Tibial nerve (tissue), 4 donors: ENCODE data around the gene NAA60. TPM values are rescaled to one million over a fixed set of nuclear protein-coding genes. Genes with fewer than 3 reads are reported as not detected.
"Not testable (repeated sequence)": the region's sequence is repeated elsewhere in the genome, so short reads cannot be mapped to it uniquely, and the experiment has no call there.

Source experiments
- DNase-seq, 2 donors: peaks; one replicate each; pipeline ENCODE4 v3.0.0-alpha.2; 2019; ENCODE audit warnings: low spot score in 2 of 2
- H3K27ac ChIP-seq, 4 donors: fragments of 200-600 bp; sonication (generic) in 3 of 4; one replicate each; pipeline ENCODE4 v1.5.1; 2017 to 2019; ENCODE audit warnings: mild to moderate bottlenecking in 1 of 4
- H3K27me3 ChIP-seq, 2 donors: fragments of 200-600 bp; sonication (generic) in 1 of 2; one replicate each; pipeline versions ENCODE4 v1.5.1 to v1.6.0; 2017 to 2019
- H3K36me3 ChIP-seq, 3 donors: fragments of 200-600 bp; sonication (generic); one replicate each; pipeline ENCODE4 v1.5.1; 2018 to 2019
- H3K4me1 ChIP-seq, 4 donors: fragments of 200-600 bp; sonication (generic) in 3 of 4; one replicate each; pipeline ENCODE4 v1.5.1; 2017 to 2019
- H3K4me3 ChIP-seq, 4 donors: fragments of 200-600 bp; sonication (generic) in 3 of 4; one replicate each; pipeline ENCODE4 v1.5.1; 2017 to 2019; ENCODE audit warnings: mild to moderate bottlenecking in 1 of 4, moderate library complexity in 1 of 4
- H3K9me3 ChIP-seq, 4 donors: fragments of 200-600 bp; sonication (generic) in 3 of 4; one replicate each; pipeline ENCODE4 v1.5.1; 2017 to 2019
- CTCF ChIP-seq, 5 experiments: fragments of 200-600 bp in 3 of 5; fragments of 450-650 bp in 2 of 5; sonication (generic) in 3 of 5; IDR thresholded peaks; one replicate each; pipeline ENCODE4 v1.5.1; 2016 to 2019; ENCODE audit warnings: antibody characterized with exemption in 5 of 5, mild to moderate bottlenecking in 3 of 5, moderate library complexity in 2 of 5
- EP300 ChIP-seq, 2 donors: sonication (generic); formaldehyde crosslinking; IDR thresholded peaks; one replicate each; pipeline ENCODE4 v1.6.1; 2017; ENCODE audit warnings: antibody characterized with exemption in 2 of 2, mild to moderate bottlenecking in 1 of 2
- POLR2A ChIP-seq, 2 donors: fragments of 450-650 bp; IDR thresholded peaks; one replicate each; pipeline ENCODE4 v1.6.1; 2017; ENCODE audit warnings: antibody characterized with exemption in 2 of 2, mild to moderate bottlenecking in 2 of 2, moderate library complexity in 2 of 2
- WGBS, 2 donors: methylation state at CpG; one replicate each; pipeline ENCODE4 v1.1.5; 2018; 5-methylcytosine and 5-hydroxymethylcytosine counted together
- total RNA-seq, 4 donors: library from RNA; depleted of rRNA; stranded (reverse); fragments of >200 nt; gene quantifications; one replicate each; pipeline ENCODE4 v1.1.0, GENCODE V29; 2016

The NAA60 gene
- total RNA-seq, 4 donors from 2014 or later, result 27.6 to 37.8 (median 28.0) TPM

GRCh38 chr16:3494386-3494973 is 51.0 kb downstream of the NAA60 start:
- H3K4me1 ChIP-seq, result peaks cover 0 to 9% (median 0%) of the 10 kb centered on the region in 4 donors
- no peak overlapping the region for H3K4me3 ChIP-seq
- H3K36me3 ChIP-seq, result no peaks in the 10 kb centered on the region
- no peak for TF ChIP-seq POLR2A (IDR thresholded peaks at IDR 0.05)
- no peak for TF ChIP-seq CTCF (IDR thresholded peaks at IDR 0.05)
- no peak for TF ChIP-seq EP300 (IDR thresholded peaks at IDR 0.05)
- H3K27me3 ChIP-seq, result no peaks in the 10 kb centered on the region
- 82 to 92% methylated on average over 2 to 10 of the region's 16 CpGs for WGBS, 2 donors
- no peaks in the 10 kb centered on the region for H3K9me3 ChIP-seq
- DNase-seq, result no peak
- no peak overlapping the region for H3K27ac ChIP-seq

GRCh38 chr16:3495176-3495575 is 51.7 kb downstream of the NAA60 start, which contains the start of gene C16orf90:
Gene C16orf90, minus strand, starts transcription at chr16:3495489. Its CDS starts 68 bp downstream, at chr16:3495421.
- TF ChIP-seq CTCF (IDR thresholded peaks at IDR 0.05) (no peak), POLR2A (IDR thresholded peaks at IDR 0.05) (no peak), EP300 (IDR thresholded peaks at IDR 0.05) (no peak)
- WGBS, 2 donors, result 86 to 87% methylated on average over 3 of the region's 3 CpGs
- Histone ChIP-seq H3K4me3 (no peak within 1 kb of the TSS), H3K9me3 (no peaks in the 10 kb centered on the region), H3K4me1 (peaks cover 0 to 13% (median 0%) of the 10 kb centered on the region in 4 donors), H3K27me3 (no peaks in the 10 kb centered on the region), H3K27ac (no peak within 1 kb of the TSS), H3K36me3 (no peaks in the 10 kb centered on the region)
- DNase-seq, result no peak

GRCh38 chr16:3496386-3496785 is 52.9 kb downstream of the NAA60 start:
- TF ChIP-seq EP300 (IDR thresholded peaks at IDR 0.05) (no peak), POLR2A (IDR thresholded peaks at IDR 0.05) (no peak), CTCF (IDR thresholded peaks at IDR 0.05) (no peak)
- H3K27me3 ChIP-seq, result no peaks in the 10 kb centered on the region
- peaks cover 0 to 18% (median 2%) of the 10 kb centered on the region in 4 donors for H3K4me1 ChIP-seq
- no peak overlapping the region for H3K4me3 ChIP-seq
- no peaks in the 10 kb centered on the region for H3K9me3 ChIP-seq
- 94 to 95% methylated on average over 30 of the region's 30 CpGs for WGBS, 2 donors
- no peak for DNase-seq
- no peak overlapping the region for H3K27ac ChIP-seq
- no peaks in the 10 kb centered on the region for H3K36me3 ChIP-seq

- peaks cover 0 to 29% (median 11%) of the 10 kb centered on the region in 4 donors for H3K4me1 ChIP-seq
- H3K4me3 ChIP-seq, result no peak overlapping the region
- no peaks in the 10 kb centered on the region for H3K9me3 ChIP-seq
- no peak for DNase-seq
- no peaks in the 10 kb centered on the region for H3K36me3 ChIP-seq
- 93% methylated on average over 4 of the region's 4 CpGs for WGBS, 2 donors
- H3K27me3 ChIP-seq, result no peaks in the 10 kb centered on the region
- TF ChIP-seq EP300 (IDR thresholded peaks at IDR 0.05) (no peak), CTCF (IDR thresholded peaks at IDR 0.05) (no peak), POLR2A (IDR thresholded peaks at IDR 0.05) (no peak)
- no peak overlapping the region for H3K27ac ChIP-seq
These were observed 54.3 kb downstream of the NAA60 start for GRCh38 chr16:3497771-3498170.

GRCh38 chr16:3498988-3499387 is 55.5 kb downstream of the NAA60 start:
- 95 to 97% methylated on average over 16 of the region's 16 CpGs for WGBS, 2 donors

GRCh38 chr16:3501412-3501761 is 57.9 kb downstream of the NAA60 start:
- not testable (repeated sequence) for H3K9me3 ChIP-seq, DNase-seq, H3K27me3 ChIP-seq
- Histone ChIP-seq H3K4me3 (peak overlapping the region; percentile 56 to 85 (median 64)), H3K27ac (peak overlapping the region in 3 of 4 donors; percentile 52 to 76 (median 64)), H3K36me3 (peaks cover 0 to 17% (median 4%) of the 10 kb centered on the region in 3 donors), H3K4me1 (peaks cover 0 to 33% (median 13%) of the 10 kb centered on the region in 4 donors)
- WGBS, 2 donors, result 16 to 17% methylated on average over 24 of the region's 24 CpGs

More at GRCh38 chr16:3498988-3499387, 55.5 kb downstream of the NAA60 start:
- DNase-seq, result no peak
- Histone ChIP-seq H3K36me3 (no peaks in the 10 kb centered on the region), H3K4me3 (no peak overlapping the region), H3K27ac (no peak overlapping the region), H3K27me3 (no peaks in the 10 kb centered on the region), H3K9me3 (no peaks in the 10 kb centered on the region), H3K4me1 (peaks cover 0 to 33% (median 12%) of the 10 kb centered on the region in 4 donors)
- TF ChIP-seq CTCF (IDR thresholded peaks at IDR 0.05) (no peak), POLR2A (IDR thresholded peaks at IDR 0.05) (no peak), EP300 (IDR thresholded peaks at IDR 0.05) (no peak)
